GM06990 (cell line): ENCODE data around the gene SLC25A43.
"Not testable (repeated sequence)": the region's sequence is repeated elsewhere in the genome, so short reads cannot be mapped to it uniquely, and the experiment has no call there.

Experiments
- DNase-seq: peaks from one replicate; pipeline ENCODE4 v3.0.0-alpha.2; 2011; ENCODE audit not compliant: insufficient read length; ENCODE audit errors: extremely low read depth
- H3K27me3 ChIP-seq: replicated peaks from 2 replicates; pipeline ENCODE4 v1.6.0; 2011; ENCODE audit warnings: low read length; ENCODE audit not compliant: control insufficient read depth, insufficient read depth
- H3K36me3 ChIP-seq: 2 replicates; pipeline ENCODE4 v1.5.1; 2011; ENCODE audit warnings: low read length; ENCODE audit not compliant: control insufficient read depth, insufficient read depth
- H3K4me3 ChIP-seq: replicated peaks from 2 replicates; pipeline ENCODE4 v1.5.1; 2011; ENCODE audit warnings: low read depth, mild to moderate bottlenecking, control low read depth, low read length
- CTCF ChIP-seq: IDR thresholded peaks from 2 replicates; pipeline ENCODE4 v1.5.1; 2011; ENCODE audit warnings: low read length, control low read depth, mild to moderate bottlenecking, inconsistent platforms; ENCODE audit not compliant: insufficient read depth, poor library complexity, severe bottlenecking

SLC25A43 gene

GRCh38 chrX:119375561-119375960 is 23.6 kb upstream of the SLC25A43 start:
- no peaks in the 10 kb centered on the region for H3K27me3 ChIP-seq
- no peak overlapping the region for H3K4me3 ChIP-seq
- TF ChIP-seq CTCF, result no peak

GRCh38 chrX:119376312-119376711 is 22.8 kb upstream of the SLC25A43 start:
- no peaks in the 10 kb centered on the region for H3K36me3 ChIP-seq
- no peak overlapping the region for H3K4me3 ChIP-seq
- TF ChIP-seq CTCF, result no peak
- DNase-seq, result no peak
- no peaks in the 10 kb centered on the region for H3K27me3 ChIP-seq

More at GRCh38 chrX:119375561-119375960, 23.6 kb upstream of the SLC25A43 start:
- no peak for DNase-seq
- no peaks in the 10 kb centered on the region for H3K36me3 ChIP-seq

DNA sequence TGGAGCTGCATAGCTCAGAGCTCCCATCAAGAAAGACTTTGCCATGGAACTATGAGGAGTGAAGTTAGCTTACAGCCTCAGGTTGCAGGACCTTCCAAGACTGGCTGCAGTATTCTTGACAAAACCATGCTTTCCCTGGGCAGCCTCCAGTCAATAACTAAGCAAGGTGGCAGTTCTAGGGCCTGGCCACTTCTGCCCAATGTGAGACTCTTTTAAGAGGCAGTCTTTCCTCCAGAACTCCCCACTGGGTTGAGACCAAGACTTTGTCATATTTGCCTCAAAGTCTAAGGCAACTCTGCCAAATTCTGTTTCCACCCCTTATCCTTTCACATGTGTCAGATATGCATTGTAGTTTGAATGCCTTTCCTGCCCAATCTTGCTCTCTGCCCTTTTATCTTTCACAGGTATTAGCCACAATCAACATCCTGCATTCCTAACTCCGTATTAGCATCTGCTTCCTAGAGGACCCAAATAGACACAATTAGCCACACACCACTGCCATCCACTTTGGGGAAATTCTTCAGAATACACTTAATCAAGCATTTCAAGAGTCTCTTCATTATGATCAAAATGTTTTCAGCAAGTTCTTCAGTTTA is 17.7 kb upstream of the SLC25A43 start:
- no peak for TF ChIP-seq CTCF
- DNase-seq, result no peak
- Histone ChIP-seq H3K36me3 (no peaks in the 10 kb centered on the region), H3K27me3 (no peaks in the 10 kb centered on the region), H3K4me3 (no peak overlapping the region)

DNA sequence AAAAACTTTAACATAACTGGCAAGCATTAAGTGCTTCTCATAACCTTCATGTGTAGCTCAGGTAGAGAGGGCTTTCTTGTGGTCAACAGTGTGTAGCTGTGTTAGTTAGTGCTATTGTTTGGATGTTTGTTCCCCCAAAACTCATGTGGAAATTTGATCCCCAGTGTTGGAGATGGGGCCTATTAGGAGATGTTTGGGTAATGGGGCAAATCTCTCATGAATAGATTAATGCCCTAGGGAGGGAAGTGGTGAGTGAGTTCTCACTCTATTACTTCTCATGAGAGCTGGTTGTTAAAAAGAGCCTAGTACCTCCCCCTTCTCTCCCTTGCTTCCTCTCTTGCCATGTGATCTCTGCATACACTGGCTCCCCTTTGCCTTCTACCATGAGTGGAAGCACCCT is 16.5 kb upstream of the SLC25A43 start:
- no peak for TF ChIP-seq CTCF
- Histone ChIP-seq H3K4me3 (no peak overlapping the region), H3K27me3 (no peaks in the 10 kb centered on the region), H3K36me3 (no peaks in the 10 kb centered on the region)
- no peak for DNase-seq

DNA sequence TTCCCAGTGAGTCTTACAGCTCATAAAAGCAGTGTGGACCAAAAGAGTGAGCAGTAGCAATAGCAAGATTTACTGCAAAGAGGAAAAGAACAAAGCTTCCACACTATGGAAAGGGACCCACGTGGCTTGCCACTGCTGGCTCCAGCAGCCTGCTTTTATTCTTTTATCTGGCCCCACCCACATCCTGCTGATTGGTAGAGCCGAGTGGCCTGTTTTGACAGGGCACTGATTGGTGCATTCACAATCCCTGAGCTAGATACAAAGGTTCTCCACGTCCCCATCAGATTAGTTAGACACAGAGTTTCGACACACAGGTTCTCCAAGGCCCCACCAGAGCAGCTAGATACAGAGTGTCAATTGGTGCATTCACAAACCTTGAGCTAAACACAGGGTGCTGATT is 12.5 kb upstream of the SLC25A43 start:
- H3K4me3 ChIP-seq, DNase-seq, H3K27me3 ChIP-seq, H3K36me3 ChIP-seq: not testable (repeated sequence)

DNA sequence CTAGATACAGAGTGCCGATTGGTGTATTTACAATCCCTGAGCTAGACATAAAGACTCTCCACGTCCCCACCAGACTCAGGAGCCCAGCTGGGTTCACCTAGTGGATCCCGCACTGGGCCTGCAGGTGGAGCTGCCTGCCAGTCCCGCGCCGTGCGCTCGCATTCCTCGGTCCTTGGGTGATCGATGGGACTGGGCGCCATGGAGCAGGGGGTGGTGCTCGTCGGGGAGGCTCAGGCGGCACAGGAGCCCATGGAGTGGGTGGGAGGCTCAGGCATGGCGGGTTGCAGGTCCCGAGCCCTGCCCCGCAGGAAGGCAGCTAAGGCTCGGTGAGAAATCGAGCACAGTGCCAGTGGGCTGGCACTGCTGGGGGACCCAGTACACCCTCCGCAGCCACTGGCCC is 11.7 kb upstream of the SLC25A43 start:
- DNase-seq, H3K4me3 ChIP-seq, H3K36me3 ChIP-seq, H3K27me3 ChIP-seq: not testable (repeated sequence)

GRCh38 chrX:119389214-119389613 is 9.9 kb upstream of the SLC25A43 start:
- TF ChIP-seq CTCF, result no peak
- DNase-seq, result no peak
- Histone ChIP-seq H3K4me3 (no peak overlapping the region), H3K27me3 (no peaks in the 10 kb centered on the region), H3K36me3 (no peaks in the 10 kb centered on the region)
